KBM-7 (cell line): ENCODE measurements around the gene PCDHB6.
"Not testable (repeated sequence)": the region's sequence is repeated elsewhere in the genome, so short reads cannot be mapped to it uniquely, and the experiment has no call there.

Experiments
- DNase-seq: peaks from one replicate; pipeline ENCODE4 v3.0.0-alpha.2; 2015
- in situ Hi-C: fragments of 300-500 bp; cut with MboI; formaldehyde crosslinking; loops from 2 replicates; pipeline ENCODE4 v1.14.3; 2020; ENCODE audit warnings: low sequenced_read_pairs, low pct_unique_long_range_greater_than_20kb, mixed read lengths

Gene PCDHB6

GRCh38 chr5:141196363-141196762 is 46.5 kb downstream of the PCDHB6 start:
- in situ Hi-C loops: no loop called here
- DNase-seq: no peak

GRCh38 chr5:141199359-141200235 is 49.7 kb downstream of the PCDHB6 start, which contains the start of gene PCDHB11:
PCDHB11 (plus strand) TSS chr5:141199627; CDS start chr5:141199775, 148 bp downstream.
- in situ Hi-C loops: loop anchor here (25.0 kb wide), 1 partner anchor 363 kb away; no protein-coding TSS in a partner anchor
- peak; percentile 52 for DNase-seq

GRCh38 chr5:141201126-141201525 is 51.3 kb downstream of the PCDHB6 start:
- in situ Hi-C loops: loop anchor here (25.0 kb wide), 1 partner anchor 361 kb away; no protein-coding TSS in a partner anchor
- not testable (repeated sequence) for DNase-seq

GRCh38 chr5:141201646-141202045 is 51.8 kb downstream of the PCDHB6 start:
- DNase-seq: not testable (repeated sequence)
- in situ Hi-C loops: loop anchor here (25.0 kb wide), 1 partner anchor 361 kb away; no protein-coding TSS in a partner anchor
